H9 (cell line): Measurements from ENCODE around the gene RFT1. TPM values are rescaled to one million over a fixed set of nuclear protein-coding genes. Genes with fewer than 3 reads are reported as not detected.

Source experiments
- DNase-seq: peaks from one replicate; pipeline ENCODE4 v3.0.0-alpha.2; 2017
- H2AFZ ChIP-seq: one replicate; pipeline ENCODE4 v1.6.1; 2013; ENCODE audit warnings: mild to moderate bottlenecking, low read length, control low read depth, moderate library complexity
- H2AK5ac ChIP-seq: 2 replicates; pipeline ENCODE4 v1.6.1; 2013; ENCODE audit warnings: low read length, control low read depth, mixed read lengths; ENCODE audit not compliant: insufficient read length
- H2BK120ac ChIP-seq: one replicate; pipeline ENCODE4 v1.6.1; 2013; ENCODE audit warnings: low read depth, mild to moderate bottlenecking, low read length, control low read depth, inconsistent platforms; ENCODE audit not compliant: poor library complexity, severe bottlenecking
- H2BK12ac ChIP-seq: 2 replicates; pipeline ENCODE4 v1.6.1; 2013; ENCODE audit warnings: low read length, control low read depth, mixed read lengths, low read depth; ENCODE audit not compliant: insufficient read length
- H2BK15ac ChIP-seq: 2 replicates; pipeline ENCODE4 v1.6.1; 2013; ENCODE audit warnings: low read depth, low read length, control low read depth
- H2BK20ac ChIP-seq: one replicate; pipeline ENCODE4 v1.6.1; 2013; ENCODE audit warnings: low read depth, mild to moderate bottlenecking, low read length, control low read depth, inconsistent platforms; ENCODE audit not compliant: poor library complexity, severe bottlenecking
- H2BK5ac ChIP-seq: 2 replicates; pipeline ENCODE4 v1.6.1; 2013; ENCODE audit warnings: low read length, control low read depth, mixed read lengths; ENCODE audit not compliant: insufficient read length
- H3K14ac ChIP-seq: 2 replicates; pipeline ENCODE4 v1.6.1; 2013; ENCODE audit warnings: low read length, control low read depth; ENCODE audit not compliant: insufficient read depth
- H3K18ac ChIP-seq: 2 replicates; pipeline ENCODE4 v1.6.1; 2013; ENCODE audit warnings: low read depth, mild to moderate bottlenecking, mixed read lengths, low read length, control low read depth; ENCODE audit not compliant: insufficient read length
- H3K23ac ChIP-seq: 2 replicates; pipeline ENCODE4 v1.6.1; 2013; ENCODE audit warnings: low read length, control low read depth, mixed read lengths, low read depth; ENCODE audit not compliant: insufficient read length
- H3K23me2 ChIP-seq: 2 replicates; pipeline ENCODE4 v1.6.1; 2013; ENCODE audit warnings: low read depth, mild to moderate bottlenecking, mixed read lengths, low read length, control low read depth; ENCODE audit not compliant: insufficient read length, poor library complexity, severe bottlenecking
- H3K27ac ChIP-seq: 2 replicates; pipeline ENCODE4 v1.5.1; 2013; ENCODE audit warnings: low read length, control low read depth, mixed read lengths, low read depth; ENCODE audit not compliant: insufficient read length
- H3K27me3 ChIP-seq: 2 replicates; pipeline ENCODE4 v1.6.1; 2013; ENCODE audit warnings: low read length, control low read depth, inconsistent platforms; ENCODE audit not compliant: insufficient read depth
- H3K4ac ChIP-seq: 2 replicates; pipeline ENCODE4 v1.6.1; 2013; ENCODE audit warnings: low read depth, mild to moderate bottlenecking, control low read depth, inconsistent platforms, low read length, moderate library complexity
- H3K4me1 ChIP-seq: 2 replicates; pipeline ENCODE4 v1.6.1; 2013; ENCODE audit warnings: low read length, control low read depth, inconsistent platforms; ENCODE audit not compliant: insufficient read depth
- H3K4me2 ChIP-seq: 2 replicates; pipeline ENCODE4 v1.6.1; 2013; ENCODE audit warnings: low read length, control low read depth, mixed read lengths; ENCODE audit not compliant: insufficient read length, insufficient read depth
- H3K56ac ChIP-seq: 2 replicates; pipeline ENCODE4 v1.6.1; 2013; ENCODE audit warnings: low read depth, mild to moderate bottlenecking, mixed read lengths, low read length, control low read depth; ENCODE audit not compliant: insufficient read length
- H3K79me1 ChIP-seq: 2 replicates; pipeline ENCODE4 v1.6.1; 2013; ENCODE audit warnings: low read depth, mild to moderate bottlenecking, moderate library complexity, low read length, control low read depth, inconsistent platforms; ENCODE audit not compliant: insufficient read depth, poor library complexity, severe bottlenecking
- H3K79me2 ChIP-seq: 2 replicates; pipeline ENCODE4 v1.6.1; 2013; ENCODE audit warnings: low read length, control low read depth, inconsistent platforms; ENCODE audit not compliant: insufficient read depth
- H3K9ac ChIP-seq: 2 replicates; pipeline ENCODE4 v1.6.1; 2013; ENCODE audit warnings: low read length, control low read depth, mixed read lengths; ENCODE audit not compliant: insufficient read length; ENCODE audit errors: extremely low read depth
- H3K9me3 ChIP-seq: one replicate; pipeline ENCODE4 v1.6.1; 2013; ENCODE audit warnings: low read depth, low read length, inconsistent platforms; ENCODE audit not compliant: control insufficient read depth
- H3T11ph ChIP-seq: one replicate; pipeline ENCODE4 v1.6.1; 2013; ENCODE audit warnings: mild to moderate bottlenecking, low read length, control low read depth, inconsistent platforms
- H4K20me1 ChIP-seq: one replicate; pipeline ENCODE4 v1.6.1; 2013; ENCODE audit not compliant: control insufficient read depth, insufficient read length, insufficient read depth
- H4K5ac ChIP-seq: 2 replicates; pipeline ENCODE4 v1.6.1; 2013; ENCODE audit warnings: low read depth, mild to moderate bottlenecking, mixed read lengths, low read length, control low read depth; ENCODE audit not compliant: insufficient read length
- H4K8ac ChIP-seq: replicated peaks from 2 replicates; pipeline ENCODE4 v1.6.1; 2013; ENCODE audit warnings: low read length, control low read depth, mixed read lengths, low read depth; ENCODE audit not compliant: insufficient read length
- H4K91ac ChIP-seq: 2 replicates; pipeline ENCODE4 v1.6.1; 2013; ENCODE audit warnings: low read depth, mild to moderate bottlenecking, moderate library complexity, mixed read lengths, low read length, control low read depth; ENCODE audit not compliant: insufficient read length
- H3K27ac Mint-ChIP-seq, 3 experiments: 2 replicates in 2 of 3; 3 replicates in 1 of 3; pipeline ENCODE4 v1.8.0; 2020 to 2021; ENCODE audit warnings: mixed read lengths in 3 of 3, mild to moderate bottlenecking in 1 of 3, moderate library complexity in 1 of 3
- H3K27me3 Mint-ChIP-seq: 2 replicates; pipeline ENCODE4 v1.8.0; 2021; ENCODE audit warnings: low read depth, mild to moderate bottlenecking, moderate library complexity, mixed read lengths
- H3K36me3 Mint-ChIP-seq, 3 experiments: 2 replicates in 2 of 3; 3 replicates in 1 of 3; pipeline ENCODE4 v1.8.0; 2020 to 2021; ENCODE audit warnings: low read depth in 3 of 3, mixed read lengths in 3 of 3; ENCODE audit not compliant: insufficient read depth in 1 of 3
- H3K4me1 Mint-ChIP-seq, 2 experiments: 2 replicates each; pipeline ENCODE4 v1.8.0; 2020; ENCODE audit warnings: mixed read lengths in 2 of 2
- H3K4me3 Mint-ChIP-seq, 2 experiments: 2 replicates in 1 of 2; 3 replicates in 1 of 2; pipeline ENCODE4 v1.8.0; 2020 to 2021; ENCODE audit warnings: mild to moderate bottlenecking in 2 of 2, mixed read lengths in 2 of 2, moderate library complexity in 1 of 2
- H3K9me3 Mint-ChIP-seq, 2 experiments: 2 replicates in 1 of 2; 3 replicates in 1 of 2; pipeline ENCODE4 v1.8.0; 2020; ENCODE audit warnings: mild to moderate bottlenecking in 2 of 2, mixed read lengths in 2 of 2, moderate library complexity in 1 of 2
- WGBS: extraction: QIAGEN DNeasy Blood & Tissue Kit; methylation state at CpG from one replicate; pipeline ENCODE4 v1.1.7; 2013; ENCODE audit warnings: missing lambda C conversion rate, low lambda C conversion rate, mixed read lengths; ENCODE audit not compliant: insufficient read length; ENCODE audit errors: extremely low coverage; 5-methylcytosine and 5-hydroxymethylcytosine counted together
- total RNA-seq: library from RNA; stranded (reverse); gene quantifications from 2 replicates; pipeline ENCODE4 v1.2.1, GENCODE V29; 2021
- TF ChIP-seq, protein P1 (sequence below): fragments of 200-600 bp; sonication (generic); conservative IDR thresholded peaks from 3 replicates; pipeline ENCODE4 v1.8.0; 2021; ENCODE audit warnings: antibody characterized with exemption, mild to moderate bottlenecking

Gene RFT1
- total RNA-seq, 1 experiment from 2014 or later, result 24.1 TPM

- H3K27me3 ChIP-seq, result no peaks in the 10 kb centered on the region
- Mint-ChIP-seq H3K4me3 (no peak overlapping the region), H3K4me1 (peaks cover 10 to 26% of the 10 kb centered on the region in 2 experiments), H3K9me3 (no peaks in the 10 kb centered on the region), H3K36me3 (no peaks in the 10 kb centered on the region), H3K27me3 (peaks cover 11% of the 10 kb centered on the region), H3K27ac (no peak overlapping the region)
- H2BK20ac ChIP-seq, result no peak overlapping the region
- H3K4me1 ChIP-seq, result no peaks in the 10 kb centered on the region; the same call in 1 of the 2 replicates
- no peak overlapping the region for H3T11ph ChIP-seq
- no peak overlapping the region for H2BK5ac ChIP-seq
- H3K23me2 ChIP-seq, result peaks cover 5% of the 10 kb centered on the region
- no peak overlapping the region for H3K56ac ChIP-seq
- no peak overlapping the region for H4K8ac ChIP-seq
- H3K14ac ChIP-seq, result no peak overlapping the region
- H2AK5ac ChIP-seq, result no peak overlapping the region
- H3K23ac ChIP-seq, result no peak overlapping the region
- no peak overlapping the region for H3K27ac ChIP-seq
- TF ChIP-seq, protein P1, sequence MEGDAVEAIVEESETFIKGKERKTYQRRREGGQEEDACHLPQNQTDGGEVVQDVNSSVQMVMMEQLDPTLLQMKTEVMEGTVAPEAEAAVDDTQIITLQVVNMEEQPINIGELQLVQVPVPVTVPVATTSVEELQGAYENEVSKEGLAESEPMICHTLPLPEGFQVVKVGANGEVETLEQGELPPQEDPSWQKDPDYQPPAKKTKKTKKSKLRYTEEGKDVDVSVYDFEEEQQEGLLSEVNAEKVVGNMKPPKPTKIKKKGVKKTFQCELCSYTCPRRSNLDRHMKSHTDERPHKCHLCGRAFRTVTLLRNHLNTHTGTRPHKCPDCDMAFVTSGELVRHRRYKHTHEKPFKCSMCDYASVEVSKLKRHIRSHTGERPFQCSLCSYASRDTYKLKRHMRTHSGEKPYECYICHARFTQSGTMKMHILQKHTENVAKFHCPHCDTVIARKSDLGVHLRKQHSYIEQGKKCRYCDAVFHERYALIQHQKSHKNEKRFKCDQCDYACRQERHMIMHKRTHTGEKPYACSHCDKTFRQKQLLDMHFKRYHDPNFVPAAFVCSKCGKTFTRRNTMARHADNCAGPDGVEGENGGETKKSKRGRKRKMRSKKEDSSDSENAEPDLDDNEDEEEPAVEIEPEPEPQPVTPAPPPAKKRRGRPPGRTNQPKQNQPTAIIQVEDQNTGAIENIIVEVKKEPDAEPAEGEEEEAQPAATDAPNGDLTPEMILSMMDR, result no peak
- no CpG with 5 or more reads among the region's 11 CpGs for WGBS
- H2AFZ ChIP-seq, result no peak overlapping the region
- peak overlapping the region; percentile 33 for H3K4me2 ChIP-seq
- H3K18ac ChIP-seq, result no peak overlapping the region
- H4K5ac ChIP-seq, result no peak overlapping the region
- H3K4ac ChIP-seq, result no peak overlapping the region
- H2BK120ac ChIP-seq, result no peak overlapping the region
- H3K9me3 ChIP-seq, result no peaks in the 10 kb centered on the region
- no peaks in the 10 kb centered on the region for H3K79me1 ChIP-seq
- no peak overlapping the region for H4K91ac ChIP-seq
- no peak overlapping the region for H2BK15ac ChIP-seq
- DNase-seq, result peak; percentile 24
- no peak overlapping the region for H2BK12ac ChIP-seq
- no peak overlapping the region for H3K9ac ChIP-seq
- no peaks in the 10 kb centered on the region for H3K79me2 ChIP-seq
- H4K20me1 ChIP-seq, result no peaks in the 10 kb centered on the region
Measured at GRCh38 chr3:53071882-53072431, 58.3 kb downstream of the RFT1 start.
